Parathyroid adenoma (tissue), 2 donors: Measurements from ENCODE around the gene TNNT3.

Experiments used
- H2AFZ ChIP-seq: fragments of 300-600 bp; sonication (generic); one replicate; pipeline ENCODE4 v1.7.0; 2017; ENCODE audit warnings: antibody characterized with exemption, mild to moderate bottlenecking
- H3K27ac ChIP-seq: fragments of 300-600 bp; sonication (generic); one replicate; pipeline ENCODE4 v1.7.0; 2017
- H3K27me3 ChIP-seq: fragments of 300-600 bp; sonication (generic); one replicate; pipeline ENCODE4 v1.7.0; 2017; ENCODE audit warnings: low read length; ENCODE audit not compliant: control insufficient read depth, insufficient read depth
- H3K36me3 ChIP-seq: fragments of 300-600 bp; sonication (generic); one replicate; pipeline ENCODE4 v1.7.0; 2017; ENCODE audit warnings: low read length; ENCODE audit not compliant: control insufficient read depth, insufficient read depth
- H3K4me1 ChIP-seq: fragments of 300-600 bp; sonication (generic); one replicate; pipeline ENCODE4 v1.7.0; 2017; ENCODE audit warnings: control low read depth
- H3K4me2 ChIP-seq: fragments of 300-600 bp; sonication (generic); one replicate; pipeline ENCODE4 v1.7.0; 2017; ENCODE audit warnings: low read length
- H3K4me3 ChIP-seq: fragments of 300-600 bp; sonication (generic); one replicate; pipeline ENCODE4 v1.7.0; 2017; ENCODE audit warnings: low read depth, low read length
- H3K79me2 ChIP-seq: fragments of 300-600 bp; sonication (generic); one replicate; pipeline ENCODE4 v1.7.0; 2017; ENCODE audit warnings: control low read depth
- H3K9ac ChIP-seq: fragments of 300-600 bp; sonication (generic); one replicate; pipeline ENCODE4 v1.7.0; 2017; ENCODE audit warnings: mild to moderate bottlenecking
- H3K9me3 ChIP-seq: fragments of 300-600 bp; sonication (generic); one replicate; pipeline ENCODE4 v1.7.0; 2017; ENCODE audit warnings: low read length; ENCODE audit not compliant: control insufficient read depth
- CTCF ChIP-seq: fragments of 300-600 bp; sonication (generic); IDR thresholded peaks from one replicate; pipeline ENCODE4 v1.7.0; 2017; ENCODE audit warnings: antibody characterized with exemption, mild to moderate bottlenecking
- donor health status: primary hyperparathyroidism.

The TNNT3 gene

DNA sequence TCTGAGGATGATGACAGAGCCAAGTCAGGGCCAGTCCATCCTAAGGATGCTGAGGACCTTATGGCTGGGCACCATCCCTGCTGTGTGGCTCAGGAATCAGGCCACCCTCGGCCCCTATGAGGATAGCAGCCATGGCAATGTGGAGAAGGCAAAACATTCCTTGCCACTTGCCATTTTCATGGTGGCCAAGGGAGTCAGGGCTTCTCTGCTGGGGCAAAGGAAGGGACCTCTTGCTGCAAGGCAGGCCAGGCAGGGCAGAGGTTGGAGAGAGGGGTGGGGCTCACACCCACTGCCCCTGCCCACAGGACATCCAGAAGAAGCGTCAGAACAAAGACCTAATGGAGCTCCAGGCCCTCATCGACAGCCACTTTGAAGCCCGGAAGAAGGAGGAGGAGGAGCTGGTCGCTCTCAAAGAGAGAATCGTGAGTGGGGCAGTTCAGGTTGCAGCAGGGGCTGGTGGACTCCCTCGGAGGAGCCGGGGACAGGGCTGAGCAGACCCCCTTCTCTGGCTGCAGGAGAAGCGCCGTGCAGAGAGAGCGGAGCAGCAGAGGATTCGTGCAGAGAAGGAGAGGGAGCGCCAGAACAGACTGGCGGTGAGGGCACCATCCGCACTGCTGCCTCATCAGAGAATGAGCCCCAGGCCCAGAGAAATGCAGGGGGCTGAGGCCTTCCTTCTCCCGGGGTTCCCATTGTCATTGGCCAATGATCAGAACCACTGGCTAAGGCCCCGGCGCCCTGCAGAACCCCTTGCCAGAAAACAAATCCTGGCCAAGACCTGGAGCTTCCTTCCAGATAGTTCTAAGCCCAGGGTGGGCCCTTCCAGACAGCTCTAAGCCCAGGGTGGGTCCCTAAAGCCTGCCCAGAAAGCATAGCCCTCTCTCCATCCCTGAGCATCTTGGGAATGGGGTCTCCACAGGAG lies 14.2 kb downstream of the TNNT3 start:
- no peaks in the 10 kb centered on the region for H3K4me1 ChIP-seq

GRCh38 chr11:1934335-1935155 lies 15.0 kb downstream of the TNNT3 start:
- no peaks in the 10 kb centered on the region for H3K79me2 ChIP-seq
- H3K9me3 ChIP-seq = no peaks in the 10 kb centered on the region
- H3K27me3 ChIP-seq = no peaks in the 10 kb centered on the region
- no peaks in the 10 kb centered on the region for H3K36me3 ChIP-seq
- H3K9ac ChIP-seq = no peak overlapping the region
- no peak overlapping the region for H3K27ac ChIP-seq
- no peak overlapping the region for H2AFZ ChIP-seq
- H3K4me1 ChIP-seq = no peaks in the 10 kb centered on the region
- TF ChIP-seq CTCF = no peak
- H3K4me3 ChIP-seq = no peak overlapping the region
- no peak overlapping the region for H3K4me2 ChIP-seq

More for the DNA sequence above, 14.2 kb downstream of the TNNT3 start:
- no peaks in the 10 kb centered on the region for H3K27me3 ChIP-seq
- no peak overlapping the region for H3K4me2 ChIP-seq
- H2AFZ ChIP-seq = no peak overlapping the region
- no peak for TF ChIP-seq CTCF
- no peak overlapping the region for H3K27ac ChIP-seq
- no peak overlapping the region for H3K4me3 ChIP-seq
- H3K9ac ChIP-seq = no peak overlapping the region
- no peaks in the 10 kb centered on the region for H3K79me2 ChIP-seq
- no peaks in the 10 kb centered on the region for H3K36me3 ChIP-seq
- H3K9me3 ChIP-seq = no peaks in the 10 kb centered on the region

DNA sequence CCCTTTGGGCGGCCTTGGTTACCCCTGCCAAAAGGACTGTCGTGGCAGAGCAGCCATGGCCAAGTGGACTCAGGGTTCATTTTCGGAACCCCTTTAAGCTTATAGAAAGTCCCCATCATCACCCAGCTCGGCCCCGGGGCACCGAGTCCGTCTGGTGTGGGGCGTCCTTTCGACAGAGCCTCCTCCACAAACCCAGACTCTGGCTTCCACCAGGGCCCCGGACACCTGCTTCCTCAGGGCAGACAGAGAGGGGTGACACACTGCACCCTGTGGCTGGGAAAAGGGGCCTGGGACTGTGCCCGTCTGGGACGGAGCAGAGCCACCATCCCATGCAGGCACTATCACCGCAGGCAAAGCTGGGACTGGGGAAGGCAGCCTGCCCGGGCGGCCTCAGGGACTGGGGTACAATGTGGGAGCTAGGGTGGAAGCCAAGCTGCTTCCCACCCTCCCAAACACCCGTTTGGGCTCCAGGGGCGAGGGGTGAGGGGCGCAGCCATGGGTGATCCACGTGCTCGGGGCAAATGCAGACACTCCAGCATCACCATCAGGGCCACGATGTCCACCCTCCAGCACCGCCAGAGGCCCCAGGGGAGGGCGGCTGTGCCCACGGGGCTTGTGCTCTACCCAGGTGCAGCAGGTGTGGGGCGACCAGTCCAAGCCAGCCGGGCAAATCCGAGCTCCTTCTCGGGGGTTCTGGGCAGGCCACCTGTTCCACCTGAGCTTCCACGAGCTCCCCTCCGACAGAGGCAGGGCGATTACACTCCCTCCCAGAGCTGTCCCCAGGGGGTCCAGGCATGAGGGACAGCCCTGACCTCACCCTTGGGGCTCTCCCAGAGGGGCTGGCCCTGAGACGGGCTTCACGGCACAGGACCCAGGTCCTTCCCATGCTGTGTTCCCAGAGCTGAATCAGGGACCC lies 15.9 kb downstream of the TNNT3 start:
- no peak overlapping the region for H3K27ac ChIP-seq
- H3K9ac ChIP-seq = no peak overlapping the region
- no peaks in the 10 kb centered on the region for H3K9me3 ChIP-seq
- H3K36me3 ChIP-seq = no peaks in the 10 kb centered on the region
- H3K4me3 ChIP-seq = no peak overlapping the region
- TF ChIP-seq CTCF = no peak
- H3K4me2 ChIP-seq = no peak overlapping the region
- no peaks in the 10 kb centered on the region for H3K27me3 ChIP-seq
- H3K4me1 ChIP-seq = no peaks in the 10 kb centered on the region
- no peak overlapping the region for H2AFZ ChIP-seq
- no peaks in the 10 kb centered on the region for H3K79me2 ChIP-seq

- Histone ChIP-seq H3K79me2 (no peaks in the 10 kb centered on the region), H3K9ac (no peak overlapping the region), H3K4me3 (no peak overlapping the region), H2AFZ (no peak overlapping the region), H3K27me3 (no peaks in the 10 kb centered on the region), H3K27ac (no peak overlapping the region), H3K9me3 (no peaks in the 10 kb centered on the region), H3K36me3 (no peaks in the 10 kb centered on the region), H3K4me1 (no peaks in the 10 kb centered on the region), H3K4me2 (no peak overlapping the region)
- TF ChIP-seq CTCF = no peak
Measured at GRCh38 chr11:1936072-1936780, 16.7 kb downstream of the TNNT3 start.
